Heart right ventricle (tissue), 16 donors: ENCODE measurements around the gene FAM163B. TPM values are rescaled to one million over a fixed set of nuclear protein-coding genes. Genes with fewer than 3 reads are reported as not detected.
A peak's percentile ranks its signal among the peaks of the same experiment; 100 is the strongest.

Experiments
- ATAC-seq, 8 donors: fragments of 200-7000 bp; cut with Tn5 transposase; one replicate each; pipeline ENCODE4 v1.9.1; 2020; ENCODE audit warnings: mild to moderate bottlenecking in 8 of 8, moderate library complexity in 8 of 8, moderate number of reproducible peaks in 1 of 8
- DNase-seq, 2 donors: peaks; one replicate each; pipeline ENCODE4 v3.0.0-alpha.2; 2020
- H3K27ac ChIP-seq, 10 donors: fragments of 200-600 bp; sonication (generic) in 2 of 10; one replicate each; pipeline versions ENCODE4 v1.5.0 to v1.8.0; 2020 to 2022; ENCODE audit warnings: mild to moderate bottlenecking in 3 of 10
- H3K27me3 ChIP-seq, 7 donors: fragments of 200-600 bp; one replicate each; pipeline ENCODE4 v1.8.0; 2021 to 2022; ENCODE audit warnings: mild to moderate bottlenecking in 2 of 7
- H3K36me3 ChIP-seq, 9 donors: fragments of 200-600 bp; sonication (generic) in 1 of 9; one replicate each; pipeline versions ENCODE4 v1.5.0 to v1.8.0; 2020 to 2022; ENCODE audit warnings: mild to moderate bottlenecking in 2 of 9
- H3K4me1 ChIP-seq, 9 donors: fragments of 200-600 bp; sonication (generic) in 1 of 9; one replicate each; pipeline versions ENCODE4 v1.5.0 to v1.8.0; 2020 to 2022; ENCODE audit warnings: mild to moderate bottlenecking in 4 of 9
- H3K4me3 ChIP-seq, 10 donors: fragments of 200-600 bp; sonication (generic) in 2 of 10; one replicate each; pipeline versions ENCODE4 v1.5.0 to v1.8.0; 2020 to 2022; ENCODE audit warnings: mild to moderate bottlenecking in 7 of 10, moderate library complexity in 2 of 10
- H3K9me3 ChIP-seq, 11 donors: fragments of 200-600 bp in 10 of 11; sonication (generic) in 2 of 11; one replicate each; pipeline versions ENCODE4 v1.5.0 to v1.8.0; 2013 to 2022; ENCODE audit warnings: mild to moderate bottlenecking in 2 of 11, control low read depth in 1 of 11, moderate library complexity in 1 of 11
- CTCF ChIP-seq, 9 donors: fragments of 200-600 bp; sonication (generic) in 2 of 9; IDR thresholded peaks; one replicate each; pipeline versions ENCODE4 v1.5.0 to v1.8.0; 2021 to 2022; ENCODE audit warnings: antibody characterized with exemption in 9 of 9, mild to moderate bottlenecking in 5 of 9, moderate library complexity in 1 of 9
- WGBS, 2 donors: extraction: QIAGEN DNeasy Blood & Tissue Kit; methylation state at CpG; one replicate each; pipeline ENCODE4 v1.1.7; 2013; ENCODE audit warnings: inconsistent platforms in 1 of 2; 5-methylcytosine and 5-hydroxymethylcytosine counted together
- intact Hi-C, 10 donors: fragments of 100-400 bp; cut with DNase I; formaldehyde crosslinking; loops; one replicate each; pipeline versions ENCODE4 v1.11.1 to v1.14.2; 2022
- polyA plus RNA-seq, 2 donors: library from polyadenylated mRNA; stranded (reverse); fragments of 200-250 nt; gene quantifications; one replicate each; pipeline ENCODE4 v1.2.3, GENCODE V29; 2013
- total RNA-seq, 10 donors: library from RNA; stranded (reverse); fragmentation: NEBNext Ultra II Directional in 3 of 10; extraction: Animal tissue kit (Norgen Biotek cat#: 25700) in 3 of 10; gene quantifications; one replicate each; pipeline versions ENCODE4 v1.2.1 to v1.2.4, GENCODE V29; 2021 to 2023
- donor health status: Arrhythmogenic right ventricular cardiomyopathy.
- donor health status: ischemic (EF 13 %, LVEDD 7.1; RV severe dilation, severe dysfunction).
- donor health status: healthy with polysubstance abuse.
- donor health status: DM: no; HTN: yes; CAD: no.
- donor health status: DM: no; HTN: no; CAD: no.
- donor health status: ischemic (EF 25% LVEDD 6.9; RV normal size, moderate dysfunction).
- donor health status: ischemic (EF 25% LVEDD 5.7; RV mildly dilated, moderate dysfunction).
- donor health status: healthy.
- donor health status: DM: yes; HTN: yes; CAD: no.
- donor health status: Ischemic cardiomyopathy.
- donor health status: ischemic (EF 35%, LVEDD 5.7; RV mildly dilated, moderate dysfunction).
- donor health status: nonischemic (EF 11% LVEDD 7.7; RV severe dilation, severe dysfunction).
- donor health status: DM: yes; HTN: yes; CAD: no.
- donor health status: PGD.
- donor health status: ischemic (EF 29% LVEDD 5.4; RV normal size, mild dysfunction).
- donor health status: nonischemic (EF 23%, LVEDD 6.1; RV moderate dilation, normal function).

The FAM163B gene
- total and polyA plus RNA-seq, 12 donors: 0.19 TPM; not detected in 11

DNA sequence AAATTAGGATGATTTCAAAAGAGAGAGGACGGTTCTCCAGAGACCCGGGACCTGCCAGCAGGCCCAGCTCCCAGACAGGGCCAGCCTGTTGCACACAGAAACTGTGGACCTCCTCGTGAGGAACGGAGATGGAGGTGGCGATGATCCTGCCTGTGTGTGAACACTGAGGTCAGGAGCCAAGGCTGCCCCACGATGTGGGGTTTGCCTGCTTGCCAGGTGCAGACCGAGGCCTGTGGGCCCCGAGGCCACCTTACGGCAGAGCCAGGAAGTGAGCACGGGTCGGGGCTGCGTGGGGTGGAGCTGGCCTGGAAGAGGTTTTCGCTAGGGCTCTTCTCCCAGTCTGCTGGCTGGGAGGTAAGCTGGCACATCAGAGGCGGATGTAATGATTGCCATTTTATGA is 4.3 kb downstream of the FAM163B start:
- Histone ChIP-seq H3K27me3 (peaks cover 6 to 85% (median 73%) of the 10 kb centered on the region in 7 donors), H3K36me3 (no peaks in the 10 kb centered on the region), H3K4me1 (no peaks in the 10 kb centered on the region), H3K4me3 (no peak overlapping the region), H3K9me3 (no peaks in the 10 kb centered on the region), H3K27ac (no peak overlapping the region)
- WGBS, 2 donors: 57 to 61% methylated on average over 14 of the region's 14 CpGs
- no peak for DNase-seq
- no peak for TF ChIP-seq CTCF (IDR thresholded peaks at IDR 0.05)
- intact Hi-C loops: no loop called here
- ATAC-seq: no peak

DNA sequence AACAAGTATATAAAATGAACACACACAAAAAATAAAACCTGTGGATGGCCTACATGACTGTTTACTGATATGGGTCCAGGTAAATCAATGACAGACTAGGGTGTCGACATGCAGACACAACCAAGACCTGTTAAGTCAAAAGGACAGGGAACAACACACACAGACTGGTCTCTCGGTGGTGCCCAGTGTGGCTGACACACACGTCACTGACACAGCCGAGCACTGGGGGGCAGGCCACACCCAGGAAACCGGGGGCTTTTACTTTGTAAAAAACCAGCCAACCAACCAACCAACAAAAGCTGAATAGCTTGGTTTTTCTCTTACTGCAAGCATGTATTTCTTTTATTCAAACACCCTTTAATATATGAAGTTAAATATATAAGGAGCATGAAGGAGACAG is 5.0 kb downstream of the FAM163B start:
- H3K4me3 ChIP-seq: no peak overlapping the region
- H3K27me3 ChIP-seq: peaks cover 6 to 79% (median 67%) of the 10 kb centered on the region in 7 donors
- intact Hi-C loops: no loop called here
- no peak for ATAC-seq
- no peaks in the 10 kb centered on the region for H3K4me1 ChIP-seq
- 27 to 32% methylated on average over 5 of the region's 5 CpGs for WGBS, 2 donors
- TF ChIP-seq CTCF (IDR thresholded peaks at IDR 0.05): peak in 2 of 9 donors; percentile 8 to 18
- H3K9me3 ChIP-seq: peaks cover 0 to 1% (median 0%) of the 10 kb centered on the region in 11 donors
- no peak overlapping the region for H3K27ac ChIP-seq
- DNase-seq: no peak
- H3K36me3 ChIP-seq: no peaks in the 10 kb centered on the region

DNA sequence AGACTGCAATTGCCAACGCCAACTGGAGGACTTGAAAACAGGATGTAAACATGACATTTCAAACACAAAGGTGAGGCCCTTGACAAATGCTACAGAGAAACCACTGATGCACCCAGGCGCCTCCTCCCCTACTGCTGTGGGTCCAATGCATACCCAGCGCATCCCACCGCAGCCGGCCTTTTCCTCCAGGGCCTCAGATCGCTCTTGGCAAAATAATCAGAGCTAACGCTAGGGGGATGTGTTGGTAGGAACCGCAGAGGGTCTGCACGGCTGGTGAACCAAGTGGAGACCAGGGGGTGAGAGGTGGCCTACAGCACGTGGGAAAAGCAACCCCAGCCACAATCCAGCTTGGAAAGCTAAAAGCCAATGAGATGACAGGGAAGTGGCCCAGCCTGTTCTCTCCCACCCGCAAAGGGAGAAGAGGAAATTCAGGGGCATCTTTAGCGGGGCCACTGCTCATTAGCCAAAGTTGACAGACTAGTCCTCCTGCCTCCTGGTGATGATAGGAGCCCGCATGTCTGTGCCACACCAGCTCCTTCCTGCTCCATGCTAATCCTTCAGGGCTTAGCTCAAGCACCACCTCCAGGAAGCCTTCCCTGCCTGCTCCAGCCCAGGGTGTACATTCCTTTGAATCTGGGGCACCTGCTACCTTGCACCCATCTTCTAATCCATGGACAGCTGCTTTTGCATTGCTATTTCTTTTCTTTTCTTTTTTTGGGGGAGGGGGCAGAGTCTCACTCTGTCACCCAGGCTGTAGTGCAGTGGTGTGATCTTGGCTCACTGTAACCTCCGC is 5.9 kb downstream of the FAM163B start:
- H3K9me3 ChIP-seq: peaks cover 0 to 9% (median 0%) of the 10 kb centered on the region in 11 donors
- H3K27ac ChIP-seq: no peak overlapping the region
- intact Hi-C loops: no loop called here
- ATAC-seq: no peak
- H3K27me3 ChIP-seq: peaks cover 6 to 72% (median 60%) of the 10 kb centered on the region in 7 donors
- DNase-seq: no peak
- H3K4me3 ChIP-seq: no peak overlapping the region
- H3K36me3 ChIP-seq: no peaks in the 10 kb centered on the region
- WGBS, 2 donors: 43 to 44% methylated on average over 14 of the region's 14 CpGs
- TF ChIP-seq CTCF (IDR thresholded peaks at IDR 0.05): no peak
- no peaks in the 10 kb centered on the region for H3K4me1 ChIP-seq

DNA sequence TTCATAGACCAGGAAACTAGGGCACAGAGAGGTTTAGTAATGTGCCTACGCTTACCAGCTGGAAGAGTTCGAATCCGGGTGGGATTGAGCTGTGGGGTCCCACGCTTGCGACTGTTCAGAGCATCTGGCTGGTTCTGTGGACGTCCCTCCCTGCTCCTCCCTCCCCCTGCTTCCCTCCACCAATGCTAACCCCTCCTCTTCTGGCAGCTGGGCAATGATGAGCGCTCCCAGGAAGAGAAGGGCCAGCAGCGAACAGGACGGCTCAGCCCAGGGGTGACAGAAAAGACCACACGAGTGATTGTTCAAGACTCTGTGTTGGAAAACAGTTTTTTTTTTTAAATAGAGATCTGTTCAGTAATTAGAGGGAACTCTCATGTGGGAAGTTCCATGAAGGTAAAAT is 6.9 kb downstream of the FAM163B start:
- WGBS, 2 donors: 68 to 69% methylated on average over 10 of the region's 10 CpGs
- DNase-seq (no peak), ATAC-seq (no peak)
- no peak overlapping the region for H3K27ac ChIP-seq
- H3K4me3 ChIP-seq: no peak overlapping the region
- no peaks in the 10 kb centered on the region for H3K36me3 ChIP-seq
- H3K27me3 ChIP-seq: peaks cover 1 to 62% (median 49%) of the 10 kb centered on the region in 7 donors
- peaks cover 0 to 20% (median 10%) of the 10 kb centered on the region in 11 donors for H3K9me3 ChIP-seq
- TF ChIP-seq CTCF (IDR thresholded peaks at IDR 0.05): no peak
- intact Hi-C loops: no loop called here
- no peaks in the 10 kb centered on the region for H3K4me1 ChIP-seq
